NB4 (cell line): ENCODE results near the gene PLCH1.
A peak's percentile ranks its signal among the peaks of the same experiment; 100 is the strongest.

Source experiments
- DNase-seq: peaks from one replicate; pipeline ENCODE4 v3.0.0; 2010; ENCODE audit warnings: low read depth
- H3K4me3 ChIP-seq: one replicate; pipeline ENCODE4 v1.5.1; 2011; ENCODE audit warnings: mild to moderate bottlenecking, low read depth, low read length, moderate library complexity
- MAX ChIP-seq: IDR thresholded peaks from 2 replicates; pipeline ENCODE4 v1.6.1; 2011; ENCODE audit warnings: low read depth, low read length
- MYC ChIP-seq: IDR thresholded peaks from 2 replicates; pipeline ENCODE4 v1.6.1; 2011; ENCODE audit warnings: low read depth, low read length
- POLR2A ChIP-seq: IDR thresholded peaks from 2 replicates; pipeline ENCODE4 v1.6.1; 2011; ENCODE audit warnings: mild to moderate bottlenecking; ENCODE audit not compliant: insufficient read length; ENCODE audit errors: extremely low read depth
- TF ChIP-seq, protein P1 (sequence below): IDR thresholded peaks from one replicate; pipeline ENCODE4 v1.5.1; 2012; ENCODE audit warnings: low read depth, low read length

The PLCH1 gene

DNA sequence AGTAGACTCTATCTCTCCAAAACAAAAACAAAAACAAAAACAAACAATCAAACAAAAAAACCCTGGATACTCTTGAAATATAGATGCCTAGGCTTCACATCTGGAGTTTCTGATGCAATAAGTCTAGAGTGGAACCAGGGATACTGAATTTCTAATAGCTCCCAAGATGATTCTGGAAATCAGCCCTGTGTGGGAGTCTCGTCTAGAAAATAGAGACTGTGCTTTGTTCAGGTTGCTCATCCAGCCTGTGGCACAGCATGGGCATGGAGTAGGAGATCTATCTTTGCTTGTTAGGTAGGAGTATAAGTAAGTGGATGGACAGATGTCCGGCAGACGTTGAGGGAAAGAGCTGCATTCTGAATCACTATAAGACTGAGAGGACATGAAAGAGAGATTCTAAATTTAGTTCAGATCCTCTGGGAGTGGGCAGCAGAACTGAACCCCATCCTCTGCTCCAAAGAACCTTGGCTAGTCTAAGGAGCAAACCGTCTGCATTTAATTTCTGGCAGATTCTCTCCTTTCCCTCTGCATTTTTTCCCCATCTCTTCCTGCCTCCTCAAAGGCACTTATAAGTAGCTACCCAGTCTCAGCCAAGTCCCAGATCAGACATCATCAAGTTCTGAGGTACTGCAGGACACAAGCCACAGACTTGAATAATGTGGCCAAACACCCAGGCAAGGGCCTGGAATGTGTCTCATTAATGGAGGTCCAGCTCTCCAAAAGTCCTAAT is 358.8 kb downstream of the PLCH1 start:
- TF ChIP-seq MAX, result no peak
- DNase-seq, result no peak
- no peak overlapping the region for H3K4me3 ChIP-seq

GRCh38 chr3:155382396-155383042 is 362.4 kb downstream of the PLCH1 start:
- H3K4me3 ChIP-seq, result no peak overlapping the region
- TF ChIP-seq MAX (peak; percentile 97), MYC (no peak; the same call in 1 of the 2 replicates)
- TF ChIP-seq, protein P1, sequence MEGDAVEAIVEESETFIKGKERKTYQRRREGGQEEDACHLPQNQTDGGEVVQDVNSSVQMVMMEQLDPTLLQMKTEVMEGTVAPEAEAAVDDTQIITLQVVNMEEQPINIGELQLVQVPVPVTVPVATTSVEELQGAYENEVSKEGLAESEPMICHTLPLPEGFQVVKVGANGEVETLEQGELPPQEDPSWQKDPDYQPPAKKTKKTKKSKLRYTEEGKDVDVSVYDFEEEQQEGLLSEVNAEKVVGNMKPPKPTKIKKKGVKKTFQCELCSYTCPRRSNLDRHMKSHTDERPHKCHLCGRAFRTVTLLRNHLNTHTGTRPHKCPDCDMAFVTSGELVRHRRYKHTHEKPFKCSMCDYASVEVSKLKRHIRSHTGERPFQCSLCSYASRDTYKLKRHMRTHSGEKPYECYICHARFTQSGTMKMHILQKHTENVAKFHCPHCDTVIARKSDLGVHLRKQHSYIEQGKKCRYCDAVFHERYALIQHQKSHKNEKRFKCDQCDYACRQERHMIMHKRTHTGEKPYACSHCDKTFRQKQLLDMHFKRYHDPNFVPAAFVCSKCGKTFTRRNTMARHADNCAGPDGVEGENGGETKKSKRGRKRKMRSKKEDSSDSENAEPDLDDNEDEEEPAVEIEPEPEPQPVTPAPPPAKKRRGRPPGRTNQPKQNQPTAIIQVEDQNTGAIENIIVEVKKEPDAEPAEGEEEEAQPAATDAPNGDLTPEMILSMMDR, result peak; percentile 71
- peak; percentile 55 for DNase-seq

DNA sequence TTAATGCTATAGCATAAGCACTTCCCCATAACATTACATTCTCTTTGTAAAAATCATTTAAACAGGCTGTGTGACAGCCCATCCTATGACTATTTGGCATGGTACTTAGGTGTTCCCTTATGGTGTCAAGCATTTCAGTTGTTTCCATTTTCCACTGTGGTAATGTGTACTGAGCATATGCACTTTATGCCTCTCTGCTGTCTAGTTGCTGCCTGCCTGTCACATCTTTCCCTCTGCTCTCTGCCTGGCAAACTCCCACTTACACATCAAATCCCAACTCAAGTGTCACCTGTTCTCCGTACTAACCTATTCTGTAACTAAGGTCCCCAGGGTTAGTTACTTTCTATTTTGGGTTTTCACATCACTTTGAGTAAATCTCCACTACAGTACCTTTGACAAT is 367.0 kb downstream of the PLCH1 start:
- no peak overlapping the region for H3K4me3 ChIP-seq
- TF ChIP-seq, protein P1, result no peak
- no peak for TF ChIP-seq POLR2A
- TF ChIP-seq MYC, result no peak
- no peak for TF ChIP-seq MAX
- no peak for DNase-seq

DNA sequence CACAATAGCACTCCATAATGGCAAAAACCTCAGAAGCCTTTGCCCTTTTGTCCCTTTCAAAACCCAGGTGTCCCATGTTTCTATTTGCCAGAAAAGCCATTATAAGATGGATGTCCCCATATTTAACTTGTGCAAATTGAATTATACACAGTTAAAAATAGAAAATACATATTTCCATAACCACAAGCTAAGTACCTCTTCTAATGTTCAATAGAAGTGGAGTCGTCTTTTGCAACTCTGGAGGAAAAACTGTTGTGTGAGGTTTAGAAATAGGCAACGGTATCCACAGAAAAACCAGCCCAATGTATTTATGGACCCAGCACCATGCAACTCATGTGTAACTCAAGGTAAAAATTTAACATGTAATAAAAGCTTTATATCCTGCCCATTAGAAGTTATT is 367.8 kb downstream of the PLCH1 start:
- DNase-seq, result no peak
- TF ChIP-seq, protein P1, result no peak
- no peak for TF ChIP-seq POLR2A
- no peak overlapping the region for H3K4me3 ChIP-seq

GRCh38 chr3:155372281-155372680 is 372.6 kb downstream of the PLCH1 start:
- no peak for DNase-seq
- TF ChIP-seq MYC (no peak), POLR2A (no peak), MAX (no peak)
- TF ChIP-seq, protein P1, result no peak

GRCh38 chr3:155370764-155371503 is 373.9 kb downstream of the PLCH1 start:
- TF ChIP-seq POLR2A (no peak), MYC (no peak), MAX (no peak)
- TF ChIP-seq, protein P1, result no peak

More at GRCh38 chr3:155372281-155372680, 372.6 kb downstream of the PLCH1 start:
- no peak overlapping the region for H3K4me3 ChIP-seq

More at GRCh38 chr3:155370764-155371503, 373.9 kb downstream of the PLCH1 start:
- H3K4me3 ChIP-seq, result no peak overlapping the region
- DNase-seq, result no peak
